ENCODE measurements around the gene COLGALT1.

GRCh38 chr19:17576758-17577456, 21.5 kb downstream of the COLGALT1 start:
- TF ChIP-seq POLR2AphosphoS5 (IDR thresholded peaks at IDR 0.05; ENCODE audit: low read depth, low read length): no peak
- TF ChIP-seq TAF1 (IDR thresholded peaks at IDR 0.05; ENCODE audit: borderline replicate concordance, insufficient read depth, low read length): no peak
- TF ChIP-seq SIN3A (IDR thresholded peaks at IDR 0.05; ENCODE audit: borderline replicate concordance, insufficient read depth, low read length): no peak
- TF ChIP-seq REST (IDR thresholded peaks at IDR 0.05; ENCODE audit: insufficient read depth in 1 of 2, low read depth in 2 of 2, low read length in 2 of 2): no peak
- TF ChIP-seq FOXP2 (optimal IDR thresholded peaks at IDR 0.05; ENCODE audit: borderline replicate concordance, extremely low read depth, extremely low read length, insufficient read depth): no peak

Measured in PFSK-1 (cell line).